HL-60 (cell line): ENCODE data around the gene SIPA1L3.

Experiments used
- DNase-seq, 2 experiments: peaks; one replicate each; pipeline ENCODE4 v3.0.0-alpha.2; 2010 to 2020; ENCODE audit warnings: low read depth in 1 of 2, low spot score in 1 of 2
- H3K27ac ChIP-seq: fragments of 250-450 bp; sonication (Bioruptor Pico); replicated peaks from 2 replicates; pipeline ENCODE4 v1.5.1; 2020; ENCODE audit warnings: mild to moderate bottlenecking, moderate library complexity
- H3K27me3 ChIP-seq: fragments of 250-450 bp; sonication (Bioruptor Pico); 2 replicates; pipeline ENCODE4 v1.5.1; 2021; ENCODE audit warnings: mild to moderate bottlenecking, moderate library complexity; ENCODE audit not compliant: insufficient read depth, poor library complexity, severe bottlenecking
- H3K4me3 ChIP-seq: replicated peaks from 2 replicates; pipeline ENCODE4 v1.5.1; 2011; ENCODE audit warnings: mild to moderate bottlenecking, control low read depth, low read length; ENCODE audit not compliant: insufficient read depth
- GABPA ChIP-seq: IDR thresholded peaks from 2 replicates; pipeline ENCODE4 v1.6.1; 2012; ENCODE audit warnings: low read depth
- POLR2AphosphoS5 ChIP-seq: IDR thresholded peaks from 2 replicates; pipeline ENCODE4 v1.6.1; 2012; ENCODE audit warnings: low read depth
- SPI1 ChIP-seq: IDR thresholded peaks from 2 replicates; pipeline ENCODE4 v1.6.1; 2012; ENCODE audit warnings: low read depth, mild to moderate bottlenecking, borderline replicate concordance
- TF ChIP-seq, protein P1 (sequence below): IDR thresholded peaks from 2 replicates; pipeline ENCODE4 v1.6.1; 2012; ENCODE audit warnings: low read depth; ENCODE audit not compliant: insufficient replicate concordance
- TF ChIP-seq, protein P2 (sequence below): IDR thresholded peaks from one replicate; pipeline ENCODE4 v1.5.1; 2011; ENCODE audit warnings: low read length, control low read depth, inconsistent platforms; ENCODE audit not compliant: insufficient read depth

SIPA1L3 gene

DNA sequence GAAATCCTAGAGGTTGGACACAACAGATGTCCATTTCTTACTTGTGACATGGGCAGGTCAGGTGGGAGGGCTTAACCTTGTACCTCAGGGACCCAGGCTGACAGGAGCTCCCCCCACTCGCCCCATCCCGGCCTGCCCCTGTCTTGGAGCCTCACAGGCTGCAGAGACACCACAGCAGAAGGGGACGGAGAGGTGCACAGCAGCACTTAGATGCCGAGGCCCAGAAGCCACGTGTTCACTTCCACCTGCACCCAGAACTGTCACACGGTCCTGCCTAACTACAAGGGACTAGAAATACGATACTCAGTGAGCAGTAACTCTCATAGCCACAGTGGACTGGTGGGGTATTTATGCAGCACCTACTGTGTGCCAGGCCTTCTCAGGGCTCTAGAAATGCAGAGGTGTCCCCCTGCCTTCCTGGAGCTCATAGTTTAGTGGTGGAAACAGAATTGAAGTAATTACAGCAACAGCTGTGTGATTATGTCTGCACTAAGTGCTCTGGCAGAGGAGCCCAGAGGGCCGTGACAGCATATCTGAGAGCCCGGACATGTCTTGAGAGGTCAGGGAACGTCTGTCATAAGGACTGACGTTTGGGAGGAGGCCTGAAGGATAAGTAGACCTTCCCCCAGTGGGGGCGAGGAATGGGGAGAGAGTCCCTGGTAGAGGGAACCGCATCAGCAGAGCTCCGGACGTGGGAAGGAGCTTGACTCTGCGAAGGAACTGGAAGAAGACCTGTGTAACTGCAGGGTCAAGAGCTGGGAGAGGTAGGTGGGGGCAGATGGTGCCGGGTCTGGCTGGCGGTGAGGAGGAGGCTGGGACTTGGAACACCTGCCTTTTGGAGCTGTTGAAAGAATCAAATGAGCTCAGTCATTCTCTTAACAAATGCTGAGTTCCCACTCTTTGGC, 130.0 kb downstream of the SIPA1L3 start:
- TF ChIP-seq, protein P1, sequence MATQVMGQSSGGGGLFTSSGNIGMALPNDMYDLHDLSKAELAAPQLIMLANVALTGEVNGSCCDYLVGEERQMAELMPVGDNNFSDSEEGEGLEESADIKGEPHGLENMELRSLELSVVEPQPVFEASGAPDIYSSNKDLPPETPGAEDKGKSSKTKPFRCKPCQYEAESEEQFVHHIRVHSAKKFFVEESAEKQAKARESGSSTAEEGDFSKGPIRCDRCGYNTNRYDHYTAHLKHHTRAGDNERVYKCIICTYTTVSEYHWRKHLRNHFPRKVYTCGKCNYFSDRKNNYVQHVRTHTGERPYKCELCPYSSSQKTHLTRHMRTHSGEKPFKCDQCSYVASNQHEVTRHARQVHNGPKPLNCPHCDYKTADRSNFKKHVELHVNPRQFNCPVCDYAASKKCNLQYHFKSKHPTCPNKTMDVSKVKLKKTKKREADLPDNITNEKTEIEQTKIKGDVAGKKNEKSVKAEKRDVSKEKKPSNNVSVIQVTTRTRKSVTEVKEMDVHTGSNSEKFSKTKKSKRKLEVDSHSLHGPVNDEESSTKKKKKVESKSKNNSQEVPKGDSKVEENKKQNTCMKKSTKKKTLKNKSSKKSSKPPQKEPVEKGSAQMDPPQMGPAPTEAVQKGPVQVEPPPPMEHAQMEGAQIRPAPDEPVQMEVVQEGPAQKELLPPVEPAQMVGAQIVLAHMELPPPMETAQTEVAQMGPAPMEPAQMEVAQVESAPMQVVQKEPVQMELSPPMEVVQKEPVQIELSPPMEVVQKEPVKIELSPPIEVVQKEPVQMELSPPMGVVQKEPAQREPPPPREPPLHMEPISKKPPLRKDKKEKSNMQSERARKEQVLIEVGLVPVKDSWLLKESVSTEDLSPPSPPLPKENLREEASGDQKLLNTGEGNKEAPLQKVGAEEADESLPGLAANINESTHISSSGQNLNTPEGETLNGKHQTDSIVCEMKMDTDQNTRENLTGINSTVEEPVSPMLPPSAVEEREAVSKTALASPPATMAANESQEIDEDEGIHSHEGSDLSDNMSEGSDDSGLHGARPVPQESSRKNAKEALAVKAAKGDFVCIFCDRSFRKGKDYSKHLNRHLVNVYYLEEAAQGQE = no peak
- TF ChIP-seq POLR2AphosphoS5 (no peak), GABPA (no peak), SPI1 (no peak)
- TF ChIP-seq, protein P2, sequence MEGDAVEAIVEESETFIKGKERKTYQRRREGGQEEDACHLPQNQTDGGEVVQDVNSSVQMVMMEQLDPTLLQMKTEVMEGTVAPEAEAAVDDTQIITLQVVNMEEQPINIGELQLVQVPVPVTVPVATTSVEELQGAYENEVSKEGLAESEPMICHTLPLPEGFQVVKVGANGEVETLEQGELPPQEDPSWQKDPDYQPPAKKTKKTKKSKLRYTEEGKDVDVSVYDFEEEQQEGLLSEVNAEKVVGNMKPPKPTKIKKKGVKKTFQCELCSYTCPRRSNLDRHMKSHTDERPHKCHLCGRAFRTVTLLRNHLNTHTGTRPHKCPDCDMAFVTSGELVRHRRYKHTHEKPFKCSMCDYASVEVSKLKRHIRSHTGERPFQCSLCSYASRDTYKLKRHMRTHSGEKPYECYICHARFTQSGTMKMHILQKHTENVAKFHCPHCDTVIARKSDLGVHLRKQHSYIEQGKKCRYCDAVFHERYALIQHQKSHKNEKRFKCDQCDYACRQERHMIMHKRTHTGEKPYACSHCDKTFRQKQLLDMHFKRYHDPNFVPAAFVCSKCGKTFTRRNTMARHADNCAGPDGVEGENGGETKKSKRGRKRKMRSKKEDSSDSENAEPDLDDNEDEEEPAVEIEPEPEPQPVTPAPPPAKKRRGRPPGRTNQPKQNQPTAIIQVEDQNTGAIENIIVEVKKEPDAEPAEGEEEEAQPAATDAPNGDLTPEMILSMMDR = no peak
- Histone ChIP-seq H3K4me3 (no peak overlapping the region), H3K27me3 (no peaks in the 10 kb centered on the region), H3K27ac (no peak overlapping the region)
- DNase-seq = no peak

DNA sequence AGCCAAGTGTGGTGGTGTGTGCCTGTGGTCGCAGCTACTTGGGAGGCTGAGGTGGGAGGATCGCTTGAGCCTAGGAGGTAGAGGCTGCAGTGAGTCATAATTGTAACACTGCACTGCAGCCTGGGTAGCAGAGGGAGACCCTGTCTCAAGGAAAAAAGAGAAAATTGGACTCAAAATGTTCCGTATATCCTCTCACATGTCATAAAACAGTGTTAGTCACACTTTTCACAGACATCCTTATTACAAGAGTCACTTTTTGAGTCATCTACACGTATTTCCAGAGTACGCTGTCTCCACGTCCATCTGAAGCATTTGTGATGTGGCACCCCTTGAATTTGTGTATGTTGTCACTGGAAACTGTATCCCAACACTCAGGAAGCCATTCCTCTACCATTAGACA, 133.0 kb downstream of the SIPA1L3 start:
- DNase-seq = no peak
- TF ChIP-seq SPI1 = no peak
- TF ChIP-seq, protein P1 = no peak
- TF ChIP-seq, protein P2 = no peak
- no peak for TF ChIP-seq POLR2AphosphoS5
- no peak for TF ChIP-seq GABPA
- H3K27me3 ChIP-seq = no peaks in the 10 kb centered on the region
- no peak overlapping the region for H3K4me3 ChIP-seq
- H3K27ac ChIP-seq = no peak overlapping the region

DNA sequence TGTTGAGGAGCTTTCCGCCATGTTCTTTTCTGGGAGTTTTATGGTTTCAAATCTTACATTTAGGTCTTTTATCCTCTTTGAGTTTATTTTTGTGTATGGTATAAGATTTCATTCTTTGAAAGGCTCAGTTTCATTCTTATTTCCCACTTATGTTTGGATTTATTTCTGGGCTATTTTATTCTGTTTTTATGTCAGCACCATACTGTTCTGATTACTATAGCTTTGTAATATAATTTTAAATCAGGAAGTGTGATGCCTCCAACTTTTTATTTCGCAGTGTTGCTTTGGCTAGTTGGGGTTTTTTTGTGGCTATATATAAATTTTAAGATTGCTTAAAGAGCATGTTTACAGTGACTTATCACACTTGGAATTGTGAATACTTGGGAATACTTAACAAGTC, 135.1 kb downstream of the SIPA1L3 start:
- TF ChIP-seq SPI1 (no peak), POLR2AphosphoS5 (no peak), GABPA (no peak)
- TF ChIP-seq, protein P2 = no peak
- TF ChIP-seq, protein P1 = no peak
- Histone ChIP-seq H3K27ac (no peak overlapping the region), H3K27me3 (no peaks in the 10 kb centered on the region), H3K4me3 (no peak overlapping the region)
- no peak for DNase-seq
